HG02763 (cell line): Measurements from ENCODE around the gene VWA1.

Experiments
- ATAC-seq: cut with Tn5 transposase; IDR thresholded peaks from one replicate; pipeline ENCODE4 v1.9.1; 2021; ENCODE audit warnings: mild to moderate bottlenecking, moderate library complexity; ENCODE audit not compliant: unreplicated experiment

Gene VWA1, protein sequence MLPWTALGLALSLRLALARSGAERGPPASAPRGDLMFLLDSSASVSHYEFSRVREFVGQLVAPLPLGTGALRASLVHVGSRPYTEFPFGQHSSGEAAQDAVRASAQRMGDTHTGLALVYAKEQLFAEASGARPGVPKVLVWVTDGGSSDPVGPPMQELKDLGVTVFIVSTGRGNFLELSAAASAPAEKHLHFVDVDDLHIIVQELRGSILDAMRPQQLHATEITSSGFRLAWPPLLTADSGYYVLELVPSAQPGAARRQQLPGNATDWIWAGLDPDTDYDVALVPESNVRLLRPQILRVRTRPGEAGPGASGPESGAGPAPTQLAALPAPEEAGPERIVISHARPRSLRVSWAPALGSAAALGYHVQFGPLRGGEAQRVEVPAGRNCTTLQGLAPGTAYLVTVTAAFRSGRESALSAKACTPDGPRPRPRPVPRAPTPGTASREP

GRCh38 chr1:1435106-1435903, at the start of gene VWA1:
Gene VWA1 (plus strand): TSS chr1:1435690. CDS start chr1:1435749, 59 bp downstream.
- ATAC-seq = peak; percentile 38

DNA sequence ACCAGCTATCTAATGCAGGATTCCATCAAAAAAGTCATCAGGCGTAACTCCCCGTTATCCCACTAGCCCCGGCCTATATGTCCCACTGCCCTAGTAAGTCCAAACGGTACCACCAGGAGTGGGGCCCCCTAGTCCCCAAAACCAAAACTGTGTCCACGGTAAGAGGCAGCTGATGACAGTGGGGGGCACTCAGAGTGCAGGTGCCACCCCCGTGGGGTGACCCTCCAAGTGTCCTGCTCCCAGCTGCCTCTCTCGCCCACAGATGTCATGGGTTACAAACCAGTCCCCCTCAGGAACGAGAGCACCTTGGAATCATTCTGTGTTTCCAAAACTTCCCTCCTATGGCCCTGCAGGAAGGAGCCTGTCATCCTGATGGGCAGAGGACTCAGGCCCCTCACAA, 49.6 kb upstream of the VWA1 start:
- ATAC-seq = no peak

DNA sequence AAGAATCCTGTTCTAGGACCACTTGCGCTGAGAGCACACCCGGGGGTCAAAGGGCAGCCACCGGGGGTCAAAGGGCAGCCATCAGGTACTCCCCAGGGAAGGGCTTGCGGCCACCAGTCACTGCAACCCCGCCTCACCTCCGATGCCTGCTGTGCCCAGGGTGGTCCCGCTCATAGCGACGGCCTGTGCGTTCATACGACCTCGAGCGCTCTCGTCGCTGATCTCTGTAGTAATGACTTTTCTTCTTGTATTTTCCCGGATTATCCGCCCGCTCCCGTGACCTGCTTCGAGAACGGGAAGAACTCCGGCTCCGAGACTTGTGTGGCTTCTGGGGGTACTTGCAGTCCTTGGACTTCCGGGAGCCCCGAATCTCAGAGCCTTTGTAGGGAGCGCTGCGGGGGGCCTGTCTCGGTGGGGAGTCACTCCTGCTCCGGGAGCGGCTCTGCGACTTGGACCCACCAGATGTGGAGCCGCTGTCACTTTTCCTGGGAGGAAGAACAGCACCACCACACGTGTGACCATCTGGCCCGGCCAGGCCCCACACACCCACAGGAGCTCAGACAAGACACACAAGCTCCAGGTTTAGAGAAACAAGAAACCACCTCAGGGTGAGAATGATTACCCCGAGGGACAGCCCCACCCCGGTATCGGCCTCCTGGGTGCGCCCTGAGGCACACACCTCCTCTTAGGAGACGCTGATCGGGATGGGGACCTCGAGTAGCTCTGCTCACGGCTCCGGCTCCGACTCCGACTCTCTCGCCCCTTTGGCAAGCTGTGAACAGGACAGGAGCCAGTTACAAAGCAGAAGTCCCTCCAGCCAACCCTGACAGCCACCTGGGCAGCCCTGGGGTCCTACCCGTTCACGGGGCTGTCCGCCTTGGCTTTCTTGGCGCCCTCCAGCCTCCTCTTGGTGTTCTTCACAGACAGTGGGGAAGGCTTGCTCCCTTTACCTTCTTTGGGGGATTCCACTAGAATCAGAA, 48.1 kb upstream of the VWA1 start:
- ATAC-seq = no peak

GRCh38 chr1:1388078-1388472, 47.4 kb upstream of the VWA1 start:
- ATAC-seq = no peak

DNA sequence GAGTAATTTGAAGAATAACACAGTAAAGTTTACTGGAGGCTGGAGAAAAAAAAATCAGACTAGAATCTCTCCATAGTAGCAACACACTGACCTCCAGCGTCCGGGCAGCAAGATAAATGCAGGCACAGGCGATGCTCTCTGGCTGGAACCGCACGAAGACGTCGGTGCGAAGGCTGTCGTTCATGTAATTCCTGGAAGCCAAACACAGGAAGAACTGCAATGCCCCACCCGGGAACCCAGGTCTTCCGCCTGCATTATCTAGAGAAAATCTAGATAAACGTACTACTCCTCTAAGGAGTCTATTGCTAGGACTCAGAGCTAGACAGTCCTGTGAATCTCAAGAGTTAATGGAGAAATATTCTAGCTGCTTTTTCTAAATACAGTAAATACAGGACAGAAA, 44.8 kb upstream of the VWA1 start:
- no peak for ATAC-seq

GRCh38 chr1:1391225-1391624, 44.3 kb upstream of the VWA1 start:
- ATAC-seq = no peak

- no peak for ATAC-seq
Observed at GRCh38 chr1:1393014-1393413, 42.5 kb upstream of the VWA1 start.

GRCh38 chr1:1393428-1393827, 42.1 kb upstream of the VWA1 start:
- ATAC-seq = no peak

GRCh38 chr1:1394116-1394515, 41.4 kb upstream of the VWA1 start:
- no peak for ATAC-seq

DNA sequence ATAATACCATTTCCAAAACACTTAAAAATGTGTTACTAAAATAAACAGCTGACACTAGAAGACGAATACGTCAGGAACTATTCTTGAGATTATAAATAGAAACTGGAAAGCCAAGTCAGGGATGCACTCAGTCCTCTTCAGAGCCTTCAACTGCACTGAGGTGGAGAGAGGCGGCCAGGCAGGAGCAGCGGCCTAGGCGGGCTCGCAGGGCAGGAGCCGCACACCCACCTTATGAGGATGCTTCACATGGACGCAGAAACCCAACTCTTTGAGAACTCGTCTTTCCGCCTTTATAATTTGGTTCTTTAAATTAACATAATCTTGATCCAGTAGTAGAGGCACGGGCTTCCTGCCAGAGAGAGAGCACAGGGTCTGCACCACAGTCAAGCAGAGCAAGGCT, 40.3 kb upstream of the VWA1 start:
- no peak for ATAC-seq

DNA sequence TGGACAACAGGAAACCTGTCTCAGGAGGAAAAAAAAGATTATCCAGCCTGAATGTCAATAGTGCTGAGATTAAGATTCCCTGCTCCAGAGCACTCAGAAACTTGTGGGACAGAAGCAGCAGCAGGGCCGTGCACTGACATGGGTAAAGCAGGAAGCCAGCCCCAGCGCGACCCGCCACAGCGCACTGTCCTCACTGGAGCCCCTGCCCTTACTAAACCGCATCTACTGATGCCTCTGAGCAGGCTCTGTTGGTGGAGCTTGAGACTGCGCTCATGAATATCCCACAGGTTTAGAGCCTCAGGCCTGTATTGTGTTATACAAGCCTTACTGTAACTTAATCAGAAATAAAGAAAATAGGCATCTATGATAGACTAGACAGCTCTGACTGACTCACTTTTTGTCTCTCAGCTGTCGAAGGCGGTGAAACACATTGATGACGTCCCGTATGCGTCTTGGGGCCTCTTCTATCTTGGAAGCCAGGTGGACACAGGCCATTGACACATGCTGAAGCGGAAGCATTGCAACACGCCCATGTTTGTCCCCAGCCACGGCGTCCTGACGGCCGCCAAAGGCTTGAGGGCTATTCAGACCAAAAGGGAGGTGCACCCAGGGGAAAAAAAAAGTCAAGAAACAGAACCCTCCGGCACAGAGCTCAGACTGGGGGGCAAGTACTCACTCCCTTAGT, 37.5 kb upstream of the VWA1 start:
- no peak for ATAC-seq

DNA sequence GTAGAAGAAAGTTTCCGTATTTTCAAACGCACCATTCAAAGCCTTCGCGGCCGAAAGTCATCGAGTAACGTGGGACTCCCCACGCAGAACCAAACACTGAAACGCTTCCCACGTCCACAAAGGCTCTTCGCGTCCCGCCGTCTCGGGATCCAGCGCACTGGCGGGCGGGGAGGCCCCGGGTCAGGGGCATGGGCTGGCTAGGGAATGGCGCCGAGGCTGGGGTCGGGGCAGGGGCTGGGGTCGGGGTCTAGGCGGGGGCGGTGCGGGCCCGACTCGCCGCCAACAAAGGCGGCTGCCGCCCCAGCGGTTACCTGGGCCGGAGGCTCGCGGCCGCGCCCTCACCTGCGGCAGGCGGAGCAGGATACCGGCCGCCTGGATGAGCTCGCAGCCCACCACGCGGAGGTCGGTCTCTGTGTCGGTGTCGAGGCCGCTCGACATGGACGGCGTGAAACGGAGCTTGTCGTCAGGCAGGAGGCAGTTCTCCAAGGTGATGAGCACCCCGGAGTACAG, 36.8 kb upstream of the VWA1 start:
- peak; percentile 10 for ATAC-seq

- ATAC-seq = peak; percentile 90
Observed at GRCh38 chr1:1399187-1399871, 36.2 kb upstream of the VWA1 start, which contains the start of gene CCNL2. Gene CCNL2 (minus strand): TSS chr1:1399335. CDS start chr1:1399306, 29 bp downstream.

DNA sequence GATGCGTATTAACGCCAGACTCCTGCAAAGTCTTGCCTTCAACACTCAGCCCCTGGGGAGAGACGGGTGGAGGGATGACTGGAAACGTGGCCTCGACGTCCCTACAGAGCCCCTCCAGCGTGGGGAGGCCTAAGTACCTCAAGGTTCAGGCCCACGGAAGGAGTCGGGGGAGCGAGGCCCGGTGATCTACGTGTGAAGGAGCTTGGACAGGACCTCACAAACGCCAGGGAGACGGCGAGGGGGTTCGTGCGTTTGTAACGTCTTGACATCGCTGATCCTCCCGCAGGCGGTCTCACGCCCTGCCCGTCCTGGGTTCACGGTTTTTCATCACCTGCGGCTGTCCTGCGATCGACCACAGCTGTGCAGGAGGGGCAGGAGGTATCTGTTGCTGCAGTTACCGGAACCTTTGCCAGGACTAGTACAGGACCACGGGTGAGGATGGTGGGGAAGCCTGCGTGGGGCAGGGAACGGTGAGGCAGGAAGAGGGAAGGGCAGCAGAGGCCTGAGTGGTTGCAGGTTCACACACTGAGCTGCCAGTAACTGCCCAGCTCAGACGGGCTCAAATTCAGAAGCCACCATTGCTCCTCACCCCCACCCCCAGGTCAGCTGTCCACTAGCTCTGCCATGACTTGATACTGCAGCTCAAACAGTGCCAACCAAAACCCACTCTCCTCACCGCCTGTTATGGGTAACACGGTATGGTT, 35.5 kb upstream of the VWA1 start:
- no peak for ATAC-seq

- ATAC-seq = no peak
Observed at GRCh38 chr1:1400576-1401456, 34.7 kb upstream of the VWA1 start.

DNA sequence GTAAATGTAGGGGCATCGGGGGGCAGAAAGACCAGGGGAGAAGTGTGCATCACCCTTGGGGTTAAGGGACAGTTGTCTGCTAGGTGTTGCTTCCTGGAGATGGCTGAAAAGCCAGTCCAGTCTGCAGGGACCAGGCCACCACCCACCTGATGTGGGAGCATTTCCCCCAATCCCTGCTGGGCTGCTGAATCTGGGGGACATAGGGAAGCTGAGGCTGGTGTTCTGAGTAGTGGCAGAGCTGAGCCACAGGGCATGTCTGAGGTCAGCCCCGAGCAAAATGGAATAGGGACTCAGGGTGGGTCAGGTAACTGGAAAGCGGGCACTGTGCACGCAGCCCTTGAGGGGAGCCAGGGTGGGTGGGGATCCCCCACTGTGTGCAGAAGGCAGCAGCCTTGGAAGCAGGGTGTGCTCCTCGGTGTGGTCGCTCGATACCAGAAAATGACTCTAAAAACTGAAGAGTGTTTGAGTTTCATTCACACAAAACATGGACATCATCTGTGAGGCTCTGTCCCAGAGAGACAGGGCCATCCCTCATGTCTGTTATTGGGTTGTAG, 34.0 kb upstream of the VWA1 start:
- no peak for ATAC-seq

DNA sequence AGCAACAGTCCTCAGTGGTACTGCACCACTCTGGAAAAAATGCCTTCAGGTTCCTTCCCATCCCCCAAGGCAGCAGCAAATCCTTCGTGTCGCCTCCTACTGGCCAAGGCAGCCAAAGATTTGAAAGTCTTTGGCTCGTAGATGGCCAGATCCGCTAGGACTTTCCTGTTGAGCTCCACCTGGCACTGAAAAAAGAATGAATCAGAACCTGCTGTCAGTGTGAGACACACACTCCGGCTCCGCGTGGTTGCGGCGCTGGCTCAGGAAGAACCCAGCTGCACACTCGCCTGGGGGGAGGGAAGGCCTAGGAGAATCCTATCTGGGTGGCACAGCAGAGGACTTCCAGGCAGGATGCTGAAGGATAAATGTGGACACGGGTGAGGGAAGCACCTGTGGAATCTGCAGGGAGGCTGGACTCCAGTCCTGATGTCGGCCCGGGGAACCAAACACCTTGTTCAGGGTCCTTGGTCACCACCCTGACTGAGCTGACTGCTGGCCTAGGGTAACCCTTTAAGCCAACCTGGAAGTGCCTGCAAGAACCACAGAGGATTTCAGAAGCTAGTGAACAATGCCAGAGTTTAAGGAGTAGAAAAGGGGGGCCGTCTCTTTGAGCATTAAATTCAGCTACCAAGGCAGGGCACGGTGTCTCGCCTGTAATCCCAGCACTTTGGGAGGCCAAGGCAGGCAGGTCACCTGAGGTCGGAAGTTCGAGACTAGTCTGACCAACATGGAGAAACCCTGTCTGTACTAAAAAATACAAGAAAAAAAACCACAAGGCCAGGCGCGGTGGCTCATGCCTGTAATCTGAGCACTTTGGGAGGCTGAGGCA, 33.2 kb upstream of the VWA1 start:
- no peak for ATAC-seq
